ENCODE data around the gene ADAM8.

DNA sequence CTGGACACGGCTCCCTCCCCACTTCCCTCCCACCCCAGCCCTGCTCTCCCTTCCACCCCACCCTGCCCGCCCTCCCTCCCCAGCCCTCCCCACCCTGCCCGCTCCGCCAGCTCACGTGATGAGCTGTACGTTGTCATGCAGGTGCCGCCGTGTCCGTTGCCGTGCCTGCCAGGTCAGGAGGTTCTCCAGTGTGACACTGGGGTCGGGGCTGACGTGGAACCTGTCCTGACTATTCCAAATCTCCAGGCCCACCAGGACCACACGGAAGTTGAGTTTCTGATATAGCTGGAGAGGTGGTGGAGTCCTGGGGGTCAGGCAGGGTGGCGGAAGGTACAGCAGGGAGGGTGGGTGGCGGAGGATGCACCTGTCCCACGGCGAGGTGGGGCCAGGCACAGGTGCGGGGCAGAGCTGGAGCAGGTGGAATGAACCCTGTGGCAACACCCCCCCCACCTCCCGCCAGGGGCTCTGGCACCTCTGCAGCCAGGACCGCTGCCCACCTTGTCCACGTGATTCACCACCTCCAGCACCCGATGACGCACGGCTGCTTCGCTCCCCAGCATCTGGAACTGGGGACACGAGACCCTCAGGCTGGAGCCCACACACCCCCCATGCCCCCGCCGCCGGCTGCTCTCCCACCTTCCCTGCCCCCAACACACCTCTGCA, 4.2 kb downstream of the ADAM8 start:
- TF ChIP-seq, protein P1, sequence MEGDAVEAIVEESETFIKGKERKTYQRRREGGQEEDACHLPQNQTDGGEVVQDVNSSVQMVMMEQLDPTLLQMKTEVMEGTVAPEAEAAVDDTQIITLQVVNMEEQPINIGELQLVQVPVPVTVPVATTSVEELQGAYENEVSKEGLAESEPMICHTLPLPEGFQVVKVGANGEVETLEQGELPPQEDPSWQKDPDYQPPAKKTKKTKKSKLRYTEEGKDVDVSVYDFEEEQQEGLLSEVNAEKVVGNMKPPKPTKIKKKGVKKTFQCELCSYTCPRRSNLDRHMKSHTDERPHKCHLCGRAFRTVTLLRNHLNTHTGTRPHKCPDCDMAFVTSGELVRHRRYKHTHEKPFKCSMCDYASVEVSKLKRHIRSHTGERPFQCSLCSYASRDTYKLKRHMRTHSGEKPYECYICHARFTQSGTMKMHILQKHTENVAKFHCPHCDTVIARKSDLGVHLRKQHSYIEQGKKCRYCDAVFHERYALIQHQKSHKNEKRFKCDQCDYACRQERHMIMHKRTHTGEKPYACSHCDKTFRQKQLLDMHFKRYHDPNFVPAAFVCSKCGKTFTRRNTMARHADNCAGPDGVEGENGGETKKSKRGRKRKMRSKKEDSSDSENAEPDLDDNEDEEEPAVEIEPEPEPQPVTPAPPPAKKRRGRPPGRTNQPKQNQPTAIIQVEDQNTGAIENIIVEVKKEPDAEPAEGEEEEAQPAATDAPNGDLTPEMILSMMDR (IDR thresholded peaks at IDR 0.05; ENCODE audit: poor library complexity, severe bottlenecking): no peak
- no peak for TF ChIP-seq SMC3 (conservative IDR thresholded peaks at IDR 0.05; ENCODE audit: poor library complexity)
- TF ChIP-seq MXI1 (conservative IDR thresholded peaks at IDR 0.05; ENCODE audit: poor library complexity, severe bottlenecking): no peak
- no peak for TF ChIP-seq EZH2 (IDR thresholded peaks at IDR 0.05; ENCODE audit: borderline replicate concordance, insufficient read depth, low read length, poor library complexity, severe bottlenecking)
- TF ChIP-seq POLR2AphosphoS5 (IDR thresholded peaks at IDR 0.05): no peak
- TF ChIP-seq EP300 (conservative IDR thresholded peaks at IDR 0.05; ENCODE audit: poor library complexity, severe bottlenecking): no peak
- no peak for TF ChIP-seq RAD21 (conservative IDR thresholded peaks at IDR 0.05)
- TF ChIP-seq, protein P2, sequence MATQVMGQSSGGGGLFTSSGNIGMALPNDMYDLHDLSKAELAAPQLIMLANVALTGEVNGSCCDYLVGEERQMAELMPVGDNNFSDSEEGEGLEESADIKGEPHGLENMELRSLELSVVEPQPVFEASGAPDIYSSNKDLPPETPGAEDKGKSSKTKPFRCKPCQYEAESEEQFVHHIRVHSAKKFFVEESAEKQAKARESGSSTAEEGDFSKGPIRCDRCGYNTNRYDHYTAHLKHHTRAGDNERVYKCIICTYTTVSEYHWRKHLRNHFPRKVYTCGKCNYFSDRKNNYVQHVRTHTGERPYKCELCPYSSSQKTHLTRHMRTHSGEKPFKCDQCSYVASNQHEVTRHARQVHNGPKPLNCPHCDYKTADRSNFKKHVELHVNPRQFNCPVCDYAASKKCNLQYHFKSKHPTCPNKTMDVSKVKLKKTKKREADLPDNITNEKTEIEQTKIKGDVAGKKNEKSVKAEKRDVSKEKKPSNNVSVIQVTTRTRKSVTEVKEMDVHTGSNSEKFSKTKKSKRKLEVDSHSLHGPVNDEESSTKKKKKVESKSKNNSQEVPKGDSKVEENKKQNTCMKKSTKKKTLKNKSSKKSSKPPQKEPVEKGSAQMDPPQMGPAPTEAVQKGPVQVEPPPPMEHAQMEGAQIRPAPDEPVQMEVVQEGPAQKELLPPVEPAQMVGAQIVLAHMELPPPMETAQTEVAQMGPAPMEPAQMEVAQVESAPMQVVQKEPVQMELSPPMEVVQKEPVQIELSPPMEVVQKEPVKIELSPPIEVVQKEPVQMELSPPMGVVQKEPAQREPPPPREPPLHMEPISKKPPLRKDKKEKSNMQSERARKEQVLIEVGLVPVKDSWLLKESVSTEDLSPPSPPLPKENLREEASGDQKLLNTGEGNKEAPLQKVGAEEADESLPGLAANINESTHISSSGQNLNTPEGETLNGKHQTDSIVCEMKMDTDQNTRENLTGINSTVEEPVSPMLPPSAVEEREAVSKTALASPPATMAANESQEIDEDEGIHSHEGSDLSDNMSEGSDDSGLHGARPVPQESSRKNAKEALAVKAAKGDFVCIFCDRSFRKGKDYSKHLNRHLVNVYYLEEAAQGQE (IDR thresholded peaks at IDR 0.05; ENCODE audit: borderline replicate concordance): no peak
- TF ChIP-seq TAF1 (IDR thresholded peaks at IDR 0.05; ENCODE audit: low read depth): no peak
